ENCODE results near the gene TFIP11. TPM values are rescaled to one million over a fixed set of nuclear protein-coding genes. Genes with fewer than 3 reads are reported as not detected.
A peak's percentile ranks its signal among the peaks of the same experiment; 100 is the strongest.

The TFIP11 gene
- total and polyA plus RNA-seq, 2 of the 13 experiments (the other 11 are each of a cell fraction or from before 2014, with no cell fraction given), result 15.4 to 22.8 TPM

DNA sequence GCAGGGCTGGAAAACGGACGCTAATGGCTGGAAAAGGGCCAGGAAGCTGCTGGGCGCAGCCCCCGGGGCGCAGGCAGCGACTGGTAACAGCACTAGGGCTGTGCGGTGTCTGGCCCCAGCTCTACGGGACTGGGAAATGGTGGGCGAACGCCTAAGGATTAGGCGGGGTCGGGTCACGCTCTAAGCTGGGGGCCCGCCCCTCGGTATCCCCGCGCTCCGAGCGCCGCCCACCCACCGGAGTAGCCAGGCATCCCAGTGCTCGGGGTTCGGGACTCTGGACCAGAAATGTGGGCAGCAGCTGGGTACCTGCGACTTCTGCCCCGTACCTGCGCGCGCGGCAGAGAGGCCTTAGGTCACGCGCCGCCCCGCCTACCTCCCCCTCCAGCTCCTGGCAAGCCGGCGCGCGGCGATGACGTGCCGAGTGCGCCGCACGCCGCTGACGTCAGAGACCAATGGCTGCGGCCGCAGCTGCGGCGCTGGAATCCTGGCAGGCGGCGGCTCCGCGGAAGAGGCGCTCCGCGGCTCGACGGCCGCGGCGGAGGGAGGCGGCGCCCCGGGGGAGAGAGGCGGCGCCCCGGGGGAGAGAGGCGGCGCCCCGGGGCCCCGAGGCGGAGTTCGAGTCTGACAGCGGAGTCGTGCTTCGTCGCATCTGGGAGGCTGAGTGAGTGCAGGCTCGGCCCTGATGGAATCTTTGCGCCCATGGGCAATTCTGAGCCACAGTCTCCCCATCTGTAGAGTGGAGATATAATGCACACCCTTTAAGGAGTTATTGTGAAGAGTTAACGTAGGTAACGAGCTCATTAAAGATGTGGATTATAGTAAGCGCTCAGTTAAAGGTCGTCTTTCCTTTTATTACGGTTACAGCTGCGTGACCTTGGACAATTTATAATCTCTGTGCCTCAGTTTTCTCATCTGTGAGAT is 28.6 kb downstream of the TFIP11 start, which contains the start of the genes HPS4 and SRRD (continued):
- TF ChIP-seq, protein P1, sequence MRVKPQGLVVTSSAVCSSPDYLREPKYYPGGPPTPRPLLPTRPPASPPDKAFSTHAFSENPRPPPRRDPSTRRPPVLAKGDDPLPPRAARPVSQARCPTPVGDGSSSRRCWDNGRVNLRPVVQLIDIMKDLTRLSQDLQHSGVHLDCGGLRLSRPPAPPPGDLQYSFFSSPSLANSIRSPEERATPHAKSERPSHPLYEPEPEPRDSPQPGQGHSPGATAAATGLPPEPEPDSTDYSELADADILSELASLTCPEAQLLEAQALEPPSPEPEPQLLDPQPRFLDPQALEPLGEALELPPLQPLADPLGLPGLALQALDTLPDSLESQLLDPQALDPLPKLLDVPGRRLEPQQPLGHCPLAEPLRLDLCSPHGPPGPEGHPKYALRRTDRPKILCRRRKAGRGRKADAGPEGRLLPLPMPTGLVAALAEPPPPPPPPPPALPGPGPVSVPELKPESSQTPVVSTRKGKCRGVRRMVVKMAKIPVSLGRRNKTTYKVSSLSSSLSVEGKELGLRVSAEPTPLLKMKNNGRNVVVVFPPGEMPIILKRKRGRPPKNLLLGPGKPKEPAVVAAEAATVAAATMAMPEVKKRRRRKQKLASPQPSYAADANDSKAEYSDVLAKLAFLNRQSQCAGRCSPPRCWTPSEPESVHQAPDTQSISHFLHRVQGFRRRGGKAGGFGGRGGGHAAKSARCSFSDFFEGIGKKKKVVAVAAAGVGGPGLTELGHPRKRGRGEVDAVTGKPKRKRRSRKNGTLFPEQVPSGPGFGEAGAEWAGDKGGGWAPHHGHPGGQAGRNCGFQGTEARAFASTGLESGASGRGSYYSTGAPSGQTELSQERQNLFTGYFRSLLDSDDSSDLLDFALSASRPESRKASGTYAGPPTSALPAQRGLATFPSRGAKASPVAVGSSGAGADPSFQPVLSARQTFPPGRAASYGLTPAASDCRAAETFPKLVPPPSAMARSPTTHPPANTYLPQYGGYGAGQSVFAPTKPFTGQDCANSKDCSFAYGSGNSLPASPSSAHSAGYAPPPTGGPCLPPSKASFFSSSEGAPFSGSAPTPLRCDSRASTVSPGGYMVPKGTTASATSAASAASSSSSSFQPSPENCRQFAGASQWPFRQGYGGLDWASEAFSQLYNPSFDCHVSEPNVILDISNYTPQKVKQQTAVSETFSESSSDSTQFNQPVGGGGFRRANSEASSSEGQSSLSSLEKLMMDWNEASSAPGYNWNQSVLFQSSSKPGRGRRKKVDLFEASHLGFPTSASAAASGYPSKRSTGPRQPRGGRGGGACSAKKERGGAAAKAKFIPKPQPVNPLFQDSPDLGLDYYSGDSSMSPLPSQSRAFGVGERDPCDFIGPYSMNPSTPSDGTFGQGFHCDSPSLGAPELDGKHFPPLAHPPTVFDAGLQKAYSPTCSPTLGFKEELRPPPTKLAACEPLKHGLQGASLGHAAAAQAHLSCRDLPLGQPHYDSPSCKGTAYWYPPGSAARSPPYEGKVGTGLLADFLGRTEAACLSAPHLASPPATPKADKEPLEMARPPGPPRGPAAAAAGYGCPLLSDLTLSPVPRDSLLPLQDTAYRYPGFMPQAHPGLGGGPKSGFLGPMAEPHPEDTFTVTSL (CRISPR knock-in tag; IDR thresholded peaks at IDR 0.05; ENCODE audit: borderline replicate concordance), result peak; percentile 56; the same call in 1 of the 2 replicates
- TF ChIP-seq ZNF354B (CRISPR knock-in tag; IDR thresholded peaks at IDR 0.05), result no peak

DNA sequence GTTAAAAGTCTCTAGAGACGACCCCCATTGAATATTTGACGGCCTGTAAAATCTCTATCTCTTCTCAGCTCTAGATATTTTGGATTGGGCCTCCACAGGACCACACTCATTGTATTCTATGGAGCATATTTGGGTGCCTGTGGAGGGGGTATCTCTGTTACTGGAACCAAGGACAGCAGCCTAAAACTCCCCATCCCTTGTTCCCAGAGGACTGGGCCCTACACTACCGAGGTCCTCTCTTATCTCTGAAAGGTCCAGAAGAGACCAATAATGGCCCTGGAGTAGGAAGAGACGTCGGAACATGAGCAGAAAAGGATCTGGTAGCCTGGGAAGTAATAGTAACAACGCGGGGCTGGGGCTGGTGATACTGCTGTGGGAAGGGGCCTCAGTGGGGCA is 29.2 kb downstream of the TFIP11 start:
- H3K36me3 ChIP-seq (replicated peaks in 1 of 2; ENCODE audit: control insufficient read depth in 1 of 2, insufficient read depth in 2 of 2, low read length in 2 of 2), result peaks cover 4 to 8% of the 10 kb centered on the region in 2 experiments; a peak in 4 of 5 replicates
- H3K9ac ChIP-seq (ENCODE audit: insufficient read depth, low read depth, low read length), result peak overlapping the region; percentile 95
- no peak overlapping the region for H2AFZ ChIP-seq (ENCODE audit: low read length)
- intact Hi-C loops (cut with micrococcal nuclease; ENCODE audit: unreplicated experiment) (no loop called here), in situ Hi-C loops (cut with HindIII; ENCODE audit: extremely low pct_ligation_motif_present, low pct_unique_long_range_greater_than_20kb) (no loop called here)
- H3K27ac ChIP-seq (ENCODE audit: extremely low read length, insufficient read depth, low read length), result peak overlapping the region; percentile 91
- H3K4me1 ChIP-seq (ENCODE audit: insufficient read depth, low read length), result peaks cover 70% of the 10 kb centered on the region
- 1% methylated on average over 7 of the region's 7 CpGs for WGBS (ENCODE audit: low lambda C conversion rate)
- H3K4me3 ChIP-seq (replicated peaks in 1 of 3; ENCODE audit: insufficient read depth in 1 of 3, low read depth in 2 of 3, low read length in 3 of 3), result peak overlapping the region; percentile 79 to 94 (median 91)
- FAIRE-seq (no peak), DNase-seq (ENCODE audit: low spot score) (no peak), ATAC-seq (no peak)
- POLR2A ChIA-PET, result interaction anchor here (0.9 to 3.4 kb wide), 15 partner anchors 9 to 103 kb away, joined by 3 to 27 read pairs (median 3); partner anchors contain the start of gene TFIP11
- BruUV-seq (replicated peaks), result TSS peak; percentile 52
- CTCF ChIA-PET (ENCODE audit: low intra/inter-chr PET ratio, low total read pairs), result no interaction called here
- H3K9me3 ChIP-seq (ENCODE audit: low read length), result no peaks in the 10 kb centered on the region
- H3K27me3 ChIP-seq (ENCODE audit: control insufficient read depth in 1 of 2, insufficient read depth in 2 of 2, low read length in 2 of 2), result no peaks in the 10 kb centered on the region; a peak in 1 of 5 replicates
- peaks cover 70% of the 10 kb centered on the region for H3K79me2 ChIP-seq (ENCODE audit: insufficient read depth, low read length)
- TF ChIP-seq, protein P2, sequence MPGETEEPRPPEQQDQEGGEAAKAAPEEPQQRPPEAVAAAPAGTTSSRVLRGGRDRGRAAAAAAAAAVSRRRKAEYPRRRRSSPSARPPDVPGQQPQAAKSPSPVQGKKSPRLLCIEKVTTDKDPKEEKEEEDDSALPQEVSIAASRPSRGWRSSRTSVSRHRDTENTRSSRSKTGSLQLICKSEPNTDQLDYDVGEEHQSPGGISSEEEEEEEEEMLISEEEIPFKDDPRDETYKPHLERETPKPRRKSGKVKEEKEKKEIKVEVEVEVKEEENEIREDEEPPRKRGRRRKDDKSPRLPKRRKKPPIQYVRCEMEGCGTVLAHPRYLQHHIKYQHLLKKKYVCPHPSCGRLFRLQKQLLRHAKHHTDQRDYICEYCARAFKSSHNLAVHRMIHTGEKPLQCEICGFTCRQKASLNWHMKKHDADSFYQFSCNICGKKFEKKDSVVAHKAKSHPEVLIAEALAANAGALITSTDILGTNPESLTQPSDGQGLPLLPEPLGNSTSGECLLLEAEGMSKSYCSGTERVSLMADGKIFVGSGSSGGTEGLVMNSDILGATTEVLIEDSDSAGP (CRISPR knock-in tag; IDR thresholded peaks at IDR 0.05; ENCODE audit: borderline replicate concordance), result no peak
- TF ChIP-seq, protein P3, sequence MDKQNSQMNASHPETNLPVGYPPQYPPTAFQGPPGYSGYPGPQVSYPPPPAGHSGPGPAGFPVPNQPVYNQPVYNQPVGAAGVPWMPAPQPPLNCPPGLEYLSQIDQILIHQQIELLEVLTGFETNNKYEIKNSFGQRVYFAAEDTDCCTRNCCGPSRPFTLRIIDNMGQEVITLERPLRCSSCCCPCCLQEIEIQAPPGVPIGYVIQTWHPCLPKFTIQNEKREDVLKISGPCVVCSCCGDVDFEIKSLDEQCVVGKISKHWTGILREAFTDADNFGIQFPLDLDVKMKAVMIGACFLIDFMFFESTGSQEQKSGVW (CRISPR knock-in tag; IDR thresholded peaks at IDR 0.05; ENCODE audit: borderline replicate concordance), result 0 out of 2 replicates have a peak, but pooled peaks have one; percentile 22
- TF ChIP-seq, protein P4, sequence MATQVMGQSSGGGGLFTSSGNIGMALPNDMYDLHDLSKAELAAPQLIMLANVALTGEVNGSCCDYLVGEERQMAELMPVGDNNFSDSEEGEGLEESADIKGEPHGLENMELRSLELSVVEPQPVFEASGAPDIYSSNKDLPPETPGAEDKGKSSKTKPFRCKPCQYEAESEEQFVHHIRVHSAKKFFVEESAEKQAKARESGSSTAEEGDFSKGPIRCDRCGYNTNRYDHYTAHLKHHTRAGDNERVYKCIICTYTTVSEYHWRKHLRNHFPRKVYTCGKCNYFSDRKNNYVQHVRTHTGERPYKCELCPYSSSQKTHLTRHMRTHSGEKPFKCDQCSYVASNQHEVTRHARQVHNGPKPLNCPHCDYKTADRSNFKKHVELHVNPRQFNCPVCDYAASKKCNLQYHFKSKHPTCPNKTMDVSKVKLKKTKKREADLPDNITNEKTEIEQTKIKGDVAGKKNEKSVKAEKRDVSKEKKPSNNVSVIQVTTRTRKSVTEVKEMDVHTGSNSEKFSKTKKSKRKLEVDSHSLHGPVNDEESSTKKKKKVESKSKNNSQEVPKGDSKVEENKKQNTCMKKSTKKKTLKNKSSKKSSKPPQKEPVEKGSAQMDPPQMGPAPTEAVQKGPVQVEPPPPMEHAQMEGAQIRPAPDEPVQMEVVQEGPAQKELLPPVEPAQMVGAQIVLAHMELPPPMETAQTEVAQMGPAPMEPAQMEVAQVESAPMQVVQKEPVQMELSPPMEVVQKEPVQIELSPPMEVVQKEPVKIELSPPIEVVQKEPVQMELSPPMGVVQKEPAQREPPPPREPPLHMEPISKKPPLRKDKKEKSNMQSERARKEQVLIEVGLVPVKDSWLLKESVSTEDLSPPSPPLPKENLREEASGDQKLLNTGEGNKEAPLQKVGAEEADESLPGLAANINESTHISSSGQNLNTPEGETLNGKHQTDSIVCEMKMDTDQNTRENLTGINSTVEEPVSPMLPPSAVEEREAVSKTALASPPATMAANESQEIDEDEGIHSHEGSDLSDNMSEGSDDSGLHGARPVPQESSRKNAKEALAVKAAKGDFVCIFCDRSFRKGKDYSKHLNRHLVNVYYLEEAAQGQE (IDR thresholded peaks at IDR 0.05; ENCODE audit: borderline replicate concordance in 1 of 2, low read depth in 1 of 2, low read length in 2 of 2), result peak in 1 of 2 experiments; percentile 47; a peak in 1 of 4 replicates
- peak overlapping the region; percentile 83 for H3K4me2 ChIP-seq (ENCODE audit: low read depth, low read length)
- H4K20me1 ChIP-seq (ENCODE audit: insufficient read depth, low read length), result no peaks in the 10 kb centered on the region

Data from HepG2 (cell line).